Measurements from ENCODE around the gene MRGPRD. TPM values are rescaled to one million over a fixed set of nuclear protein-coding genes. Genes with fewer than 3 reads are reported as not detected.

MRGPRD gene
- total RNA-seq (2014; rRNA removed; shearing (Covaris generic)) (not detected in 2 replicates), total RNA-seq (2022) (not detected in 2 replicates), Bru-seq, nascent RNA (not detected), BruChase-seq, experiment 1, labeled RNA remaining after a 6-hour chase (not detected), BruChase-seq, experiment 2, labeled RNA remaining after a 2-hour chase (not detected)
- long read RNA-seq, result 0 reads

- Histone ChIP-seq H3K79me2 (ENCODE audit: insufficient read depth, low read depth, low read length) (no peaks in the 10 kb centered on the region), H3K36me3 (ENCODE audit: insufficient read depth, low read length) (no peaks in the 10 kb centered on the region), H3K4me1 (ENCODE audit: insufficient read depth, low read length, poor library complexity, severe bottlenecking) (peaks cover 3% of the 10 kb centered on the region), H4K20me1 (ENCODE audit: insufficient read depth, low read length) (no peaks in the 10 kb centered on the region), H3K27ac (ENCODE audit: low read depth, low read length, poor library complexity, severe bottlenecking) (no peak within 1 kb of the TSS), H3K9me2 (ENCODE audit: insufficient read depth, low read length) (no peaks in the 10 kb centered on the region), H2AFZ (ENCODE audit: low read length) (no peak within 1 kb of the TSS), H3K4me3 (ENCODE audit: low read depth, low read length, poor library complexity, severe bottlenecking) (no peak within 1 kb of the TSS), H3K9me3 (ENCODE audit: low read length) (no peaks in the 10 kb centered on the region), H3K4me2 (ENCODE audit: low read length) (no peak within 1 kb of the TSS)
- TF ChIP-seq EZH2phosphoT487 (IDR thresholded peaks at IDR 0.05; ENCODE audit: borderline replicate concordance, low read depth, low read length), result no peak
- TF ChIP-seq, protein P1, sequence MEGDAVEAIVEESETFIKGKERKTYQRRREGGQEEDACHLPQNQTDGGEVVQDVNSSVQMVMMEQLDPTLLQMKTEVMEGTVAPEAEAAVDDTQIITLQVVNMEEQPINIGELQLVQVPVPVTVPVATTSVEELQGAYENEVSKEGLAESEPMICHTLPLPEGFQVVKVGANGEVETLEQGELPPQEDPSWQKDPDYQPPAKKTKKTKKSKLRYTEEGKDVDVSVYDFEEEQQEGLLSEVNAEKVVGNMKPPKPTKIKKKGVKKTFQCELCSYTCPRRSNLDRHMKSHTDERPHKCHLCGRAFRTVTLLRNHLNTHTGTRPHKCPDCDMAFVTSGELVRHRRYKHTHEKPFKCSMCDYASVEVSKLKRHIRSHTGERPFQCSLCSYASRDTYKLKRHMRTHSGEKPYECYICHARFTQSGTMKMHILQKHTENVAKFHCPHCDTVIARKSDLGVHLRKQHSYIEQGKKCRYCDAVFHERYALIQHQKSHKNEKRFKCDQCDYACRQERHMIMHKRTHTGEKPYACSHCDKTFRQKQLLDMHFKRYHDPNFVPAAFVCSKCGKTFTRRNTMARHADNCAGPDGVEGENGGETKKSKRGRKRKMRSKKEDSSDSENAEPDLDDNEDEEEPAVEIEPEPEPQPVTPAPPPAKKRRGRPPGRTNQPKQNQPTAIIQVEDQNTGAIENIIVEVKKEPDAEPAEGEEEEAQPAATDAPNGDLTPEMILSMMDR (conservative IDR thresholded peaks at IDR 0.05; ENCODE audit: low read length), result no peak
- CTCF ChIA-PET (ENCODE audit: unreplicated experiment), result no interaction called here
- intact Hi-C loops (cut with micrococcal nuclease; ENCODE audit: unreplicated experiment), result no loop called here
- POLR2A ChIA-PET, result no interaction called here
- DNase-seq (ENCODE audit: low spot score), result no peak
- no TSS peak for BruUV-seq (replicated peaks)
Observed at GRCh38 chr11:68980776-68981065, at the start of gene MRGPRD. Gene MRGPRD, minus strand, starts transcription at chr11:68980986. Its CDS starts 0 bp downstream, at chr11:68980986.

GRCh38 chr11:69030301-69030700 is 49.5 kb upstream of the MRGPRD start:
- no peak overlapping the region for H2AFZ ChIP-seq (ENCODE audit: low read length)
- no TSS peak for BruUV-seq (replicated peaks)
- POLR2A ChIA-PET, result interaction anchor here (0.7 to 0.8 kb wide), 2 partner anchors 9 to 17 kb away, joined by 3 read pairs; no protein-coding TSS in a partner anchor

DNA sequence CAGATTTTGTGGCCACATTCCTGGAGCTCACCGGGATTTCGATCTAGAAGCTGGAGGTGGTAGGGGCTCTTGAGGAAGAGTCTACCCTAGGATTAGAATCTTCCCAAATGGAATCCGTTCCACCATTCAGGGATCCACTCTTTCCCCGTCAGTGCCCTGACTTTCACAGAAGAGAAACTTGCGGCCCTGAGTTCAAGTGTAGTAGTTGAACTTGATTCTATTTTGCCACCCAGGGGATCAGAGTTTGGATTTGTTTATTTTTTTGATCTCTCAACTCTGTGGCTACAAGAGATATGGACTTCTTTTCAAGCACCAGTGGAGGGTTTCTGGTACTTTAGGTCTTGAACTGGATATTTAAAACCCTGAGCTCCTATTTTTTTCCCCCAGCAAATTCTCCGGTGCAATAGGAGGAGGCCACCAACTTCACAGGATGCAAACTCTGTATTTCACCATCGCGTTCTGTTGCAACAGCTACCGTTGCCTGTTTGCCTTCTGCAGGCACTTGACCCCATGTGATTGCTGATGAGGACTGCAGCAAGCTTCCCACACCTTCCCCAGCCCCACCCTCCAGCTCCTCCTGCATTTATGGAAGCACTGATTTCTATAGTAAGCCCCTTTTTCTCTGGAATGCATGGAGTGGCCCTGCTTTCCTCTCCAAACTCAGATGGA is 47.1 kb upstream of the MRGPRD start:
- H3K36me3 ChIP-seq (ENCODE audit: insufficient read depth, low read length), result no peaks in the 10 kb centered on the region
- intact Hi-C loops (cut with micrococcal nuclease; ENCODE audit: unreplicated experiment), result no loop called here
- H3K9me2 ChIP-seq (ENCODE audit: insufficient read depth, low read length), result no peaks in the 10 kb centered on the region
- no TSS peak for BruUV-seq (replicated peaks)
- ChIA-PET CTCF (ENCODE audit: unreplicated experiment) (no interaction called here), POLR2A (interaction anchor here (0.5 to 1.0 kb wide), 2 partner anchors 10 to 17 kb away, joined by 3 to 6 read pairs; no protein-coding TSS in a partner anchor)
- DNase-seq (ENCODE audit: low spot score), result no peak
- no peak for TF ChIP-seq EZH2phosphoT487 (IDR thresholded peaks at IDR 0.05; ENCODE audit: borderline replicate concordance, low read depth, low read length)
- TF ChIP-seq, protein P1 (conservative IDR thresholded peaks at IDR 0.05; ENCODE audit: low read length), result no peak
- no peaks in the 10 kb centered on the region for H4K20me1 ChIP-seq (ENCODE audit: insufficient read depth, low read length)
- H2AFZ ChIP-seq (ENCODE audit: low read length), result no peak overlapping the region
- no peaks in the 10 kb centered on the region for H3K4me1 ChIP-seq (ENCODE audit: insufficient read depth, low read length, poor library complexity, severe bottlenecking)
- no peak overlapping the region for H3K4me2 ChIP-seq (ENCODE audit: low read length)
- no peaks in the 10 kb centered on the region for H3K9me3 ChIP-seq (ENCODE audit: low read length)
- H3K79me2 ChIP-seq (ENCODE audit: insufficient read depth, low read depth, low read length), result no peaks in the 10 kb centered on the region
- no peak overlapping the region for H3K4me3 ChIP-seq (ENCODE audit: low read depth, low read length, poor library complexity, severe bottlenecking)
- H3K27ac ChIP-seq (ENCODE audit: low read depth, low read length, poor library complexity, severe bottlenecking), result no peak overlapping the region

More at GRCh38 chr11:69030301-69030700, 49.5 kb upstream of the MRGPRD start:
- Histone ChIP-seq H3K79me2 (ENCODE audit: insufficient read depth, low read depth, low read length) (no peaks in the 10 kb centered on the region), H3K4me3 (ENCODE audit: low read depth, low read length, poor library complexity, severe bottlenecking) (no peak overlapping the region), H3K27ac (ENCODE audit: low read depth, low read length, poor library complexity, severe bottlenecking) (no peak overlapping the region), H3K9me2 (ENCODE audit: insufficient read depth, low read length) (no peaks in the 10 kb centered on the region), H3K4me2 (ENCODE audit: low read length) (no peak overlapping the region), H3K36me3 (ENCODE audit: insufficient read depth, low read length) (no peaks in the 10 kb centered on the region), H3K4me1 (ENCODE audit: insufficient read depth, low read length, poor library complexity, severe bottlenecking) (no peaks in the 10 kb centered on the region), H3K9me3 (ENCODE audit: low read length) (no peaks in the 10 kb centered on the region), H4K20me1 (ENCODE audit: insufficient read depth, low read length) (no peaks in the 10 kb centered on the region)
- no peak for DNase-seq (ENCODE audit: low spot score)
- TF ChIP-seq, protein P1 (conservative IDR thresholded peaks at IDR 0.05; ENCODE audit: low read length), result no peak
- intact Hi-C loops (cut with micrococcal nuclease; ENCODE audit: unreplicated experiment), result no loop called here
- CTCF ChIA-PET (ENCODE audit: unreplicated experiment), result no interaction called here
